Endodermal cell (in vitro differentiated cells): ENCODE results near the gene ANKRD10. TPM values are rescaled to one million over a fixed set of nuclear protein-coding genes. Genes with fewer than 3 reads are reported as not detected.

ENCODE experiments used
- DNase-seq: peaks from one replicate; pipeline ENCODE4 v3.0.0-alpha.2; 2017
- H3K27ac ChIP-seq: 2 replicates; pipeline ENCODE4 v1.5.1; 2013; ENCODE audit warnings: mild to moderate bottlenecking, low read depth, low read length, moderate library complexity
- H3K27me3 ChIP-seq: 2 replicates; pipeline ENCODE4 v1.6.1; 2013; ENCODE audit warnings: mild to moderate bottlenecking, low read length, moderate library complexity; ENCODE audit not compliant: insufficient read depth, control insufficient read depth, poor library complexity, severe bottlenecking
- H3K36me3 ChIP-seq: 2 replicates; pipeline ENCODE4 v1.7.0; 2013; ENCODE audit warnings: mild to moderate bottlenecking, low read length, moderate library complexity; ENCODE audit not compliant: control insufficient read depth, insufficient read depth
- H3K4me1 ChIP-seq: one replicate; pipeline ENCODE4 v1.7.0; 2013; ENCODE audit warnings: low read length; ENCODE audit not compliant: control insufficient read depth, insufficient read depth
- H3K4me3 ChIP-seq: 2 replicates; pipeline ENCODE4 v1.5.1; 2013; ENCODE audit warnings: mild to moderate bottlenecking, low read length, moderate library complexity
- H3K9ac ChIP-seq: 2 replicates; pipeline ENCODE4 v1.6.1; 2013; ENCODE audit warnings: mild to moderate bottlenecking, low read length, moderate library complexity; ENCODE audit not compliant: poor library complexity, severe bottlenecking; ENCODE audit errors: extremely low read depth
- H3K9me3 ChIP-seq: 2 replicates; pipeline ENCODE4 v1.6.1; 2013; ENCODE audit warnings: mild to moderate bottlenecking, low read length, moderate library complexity; ENCODE audit not compliant: control insufficient read depth
- H3K27ac Mint-ChIP-seq: 2 replicates; pipeline ENCODE4 v1.8.0; 2020; ENCODE audit warnings: mixed read lengths
- H3K27me3 Mint-ChIP-seq: 2 replicates; pipeline ENCODE4 v1.8.0; 2021; ENCODE audit warnings: mild to moderate bottlenecking, mixed read lengths; ENCODE audit not compliant: insufficient read depth
- H3K36me3 Mint-ChIP-seq: 2 replicates; pipeline ENCODE4 v1.8.0; 2020; ENCODE audit warnings: low read depth, mixed read lengths
- H3K4me1 Mint-ChIP-seq: 2 replicates; pipeline ENCODE4 v1.8.0; 2020; ENCODE audit warnings: mixed read lengths
- H3K4me3 Mint-ChIP-seq: 2 replicates; pipeline ENCODE4 v1.8.0; 2020; ENCODE audit warnings: mild to moderate bottlenecking, moderate library complexity, mixed read lengths
- H3K9me3 Mint-ChIP-seq: 2 replicates; pipeline ENCODE4 v1.8.0; 2020; ENCODE audit warnings: mild to moderate bottlenecking, mixed read lengths
- CTCF ChIP-seq: fragments of 200-600 bp; sonication (generic); conservative IDR thresholded peaks from 2 replicates; pipeline ENCODE4 v1.5.0; 2021; ENCODE audit warnings: antibody characterized with exemption, mild to moderate bottlenecking
- WGBS, 2 experiments: methylation state at CpG; one replicate each; pipeline versions ENCODE4 v1.1.5 to v1.1.7; 2013; ENCODE audit warnings: missing lambda C conversion rate in 2 of 2, mixed read lengths in 1 of 2; ENCODE audit not compliant: insufficient coverage in 1 of 2, insufficient read length in 1 of 2; 5-methylcytosine and 5-hydroxymethylcytosine counted together
- total RNA-seq, 2 donors: library from RNA; stranded (reverse); fragmentation: NEBNext Ultra II Directional in 1 of 2; extraction: Animal tissue kit (Norgen Biotek cat#: 25700) in 1 of 2; gene quantifications; 2 replicates in 1 of 2; 3 replicates in 1 of 2; pipeline ENCODE4 v1.2.1, GENCODE V29; 2021

ANKRD10 gene
- total RNA-seq, 2 donors from 2014 or later: 148 to 182 TPM

GRCh38 chr13:110912651-110913051 is 2.2 kb downstream of the ANKRD10 start:
- WGBS, 2 experiments: 21 to 28% methylated on average over 9 of the region's 10 CpGs
- Histone ChIP-seq H3K9me3 (no peaks in the 10 kb centered on the region), H3K27me3 (no peaks in the 10 kb centered on the region), H3K4me1 (peaks cover 19% of the 10 kb centered on the region), H3K4me3 (peak overlapping the region; percentile 99), H3K36me3 (peaks cover 37% of the 10 kb centered on the region), H3K9ac (peak overlapping the region; percentile 95), H3K27ac (no peak overlapping the region)
- peaks cover 60% of the 10 kb centered on the region for H3K4me1 Mint-ChIP-seq
- DNase-seq: peak; percentile 55
- no peaks in the 10 kb centered on the region for H3K27me3 Mint-ChIP-seq
- H3K27ac Mint-ChIP-seq: peak overlapping the region; percentile 17
- no peak for TF ChIP-seq CTCF
- peaks cover 33% of the 10 kb centered on the region for H3K36me3 Mint-ChIP-seq
- peak overlapping the region; percentile 87 for H3K4me3 Mint-ChIP-seq
- no peaks in the 10 kb centered on the region for H3K9me3 Mint-ChIP-seq

GRCh38 chr13:110911880-110912279 is 3.0 kb downstream of the ANKRD10 start:
- Mint-ChIP-seq H3K9me3 (no peaks in the 10 kb centered on the region), H3K27ac (peak overlapping the region; percentile 37), H3K4me3 (peak overlapping the region; percentile 87), H3K27me3 (no peaks in the 10 kb centered on the region), H3K36me3 (peaks cover 33% of the 10 kb centered on the region), H3K4me1 (peaks cover 65% of the 10 kb centered on the region)
- H3K36me3 ChIP-seq: peaks cover 43% of the 10 kb centered on the region
- peak overlapping the region; percentile 99 for H3K4me3 ChIP-seq
- peaks cover 19% of the 10 kb centered on the region for H3K4me1 ChIP-seq
- no peak for DNase-seq
- no peak overlapping the region for H3K27ac ChIP-seq
- no peaks in the 10 kb centered on the region for H3K27me3 ChIP-seq
- H3K9ac ChIP-seq: no peak overlapping the region
- TF ChIP-seq CTCF: no peak
- WGBS, 2 experiments: 92 to 93% methylated on average over 2 of the region's 2 CpGs
- no peaks in the 10 kb centered on the region for H3K9me3 ChIP-seq

DNA sequence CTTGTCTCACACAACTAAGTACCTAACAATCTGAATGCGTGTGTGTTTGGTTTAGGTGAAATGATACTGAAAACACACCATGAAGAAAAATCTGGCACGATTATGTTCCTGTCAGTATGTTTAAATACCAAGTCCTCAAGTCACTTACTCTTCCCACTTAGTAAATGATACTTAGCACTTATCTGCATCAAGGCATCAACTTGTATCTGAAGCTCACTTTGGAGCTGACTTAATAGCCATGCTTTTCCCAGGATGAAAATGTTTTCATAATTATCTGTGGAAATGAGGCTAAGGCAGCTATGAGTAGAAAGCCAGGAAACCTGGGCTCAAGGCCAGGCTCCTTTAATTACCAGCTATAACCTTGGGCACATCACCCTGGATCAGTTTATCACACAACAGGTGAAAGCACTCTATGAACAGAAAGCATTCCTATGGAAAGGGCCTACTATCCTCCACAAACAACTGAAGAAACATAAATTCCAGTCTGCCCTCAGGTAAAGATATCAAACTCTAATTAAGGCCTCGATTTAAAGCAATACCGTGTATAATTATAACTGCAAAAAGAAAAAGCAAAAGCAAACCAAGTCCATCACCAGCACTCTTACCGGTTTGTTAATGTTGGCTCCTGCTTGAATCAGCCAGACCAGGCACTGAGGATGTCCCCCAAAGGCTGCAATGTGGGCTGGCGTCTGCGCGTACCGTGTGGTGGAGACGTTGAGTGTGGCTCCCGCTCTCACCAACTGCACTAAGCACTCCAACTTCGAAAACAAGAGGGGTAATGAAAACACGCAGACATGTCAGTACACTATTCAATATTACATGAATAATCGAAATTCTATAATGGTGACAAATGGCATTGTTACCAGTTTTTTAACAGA is 4.6 kb downstream of the ANKRD10 start:
- H3K9ac ChIP-seq: no peak overlapping the region
- no peaks in the 10 kb centered on the region for H3K27me3 Mint-ChIP-seq
- peaks cover 48% of the 10 kb centered on the region for H3K36me3 Mint-ChIP-seq
- no peaks in the 10 kb centered on the region for H3K27me3 ChIP-seq
- H3K4me1 Mint-ChIP-seq: peaks cover 61% of the 10 kb centered on the region
- DNase-seq: no peak
- H3K9me3 ChIP-seq: no peaks in the 10 kb centered on the region
- H3K4me3 Mint-ChIP-seq: no peak overlapping the region
- peak overlapping the region; percentile 28 for H3K4me3 ChIP-seq
- peak overlapping the region; percentile 42 for H3K27ac Mint-ChIP-seq
- 93 to 100% methylated on average over 5 to 13 of the region's 14 CpGs for WGBS, 2 experiments
- H3K4me1 ChIP-seq: peaks cover 19% of the 10 kb centered on the region
- no peak for TF ChIP-seq CTCF
- H3K9me3 Mint-ChIP-seq: no peaks in the 10 kb centered on the region
- H3K27ac ChIP-seq: no peak overlapping the region
- H3K36me3 ChIP-seq: peaks cover 58% of the 10 kb centered on the region
